Muscle layer of colon (tissue), 2 donors: ENCODE measurements around the gene GALC.

Source experiments
- H3K27ac ChIP-seq: one replicate; pipeline ENCODE4 v1.7.0; 2013; ENCODE audit warnings: low read depth, mild to moderate bottlenecking, low read length, moderate library complexity
- H3K27me3 ChIP-seq, 2 donors: one replicate each; pipeline ENCODE4 v1.7.0; 2013; ENCODE audit warnings: low read length in 2 of 2, mild to moderate bottlenecking in 2 of 2; ENCODE audit not compliant: insufficient read depth in 2 of 2, control insufficient read depth in 1 of 2
- H3K36me3 ChIP-seq: one replicate; pipeline ENCODE4 v1.7.0; 2013; ENCODE audit warnings: mild to moderate bottlenecking, low read length; ENCODE audit not compliant: insufficient read depth
- H3K4me1 ChIP-seq: one replicate; pipeline ENCODE4 v1.7.0; 2013; ENCODE audit warnings: mild to moderate bottlenecking, low read length; ENCODE audit not compliant: insufficient read depth
- H3K4me3 ChIP-seq, 2 donors: one replicate each; pipeline ENCODE4 v1.7.0; 2013; ENCODE audit warnings: low read length in 2 of 2, low read depth in 1 of 2, mild to moderate bottlenecking in 1 of 2, moderate library complexity in 1 of 2
- H3K9ac ChIP-seq: one replicate; pipeline ENCODE4 v1.7.0; 2013; ENCODE audit warnings: low read length
- H3K9me3 ChIP-seq: one replicate; pipeline ENCODE4 v1.7.0; 2013; ENCODE audit warnings: mild to moderate bottlenecking, low read length
- donor health status: abdominal sarcoma.
- donor health status: Adenocarcinoma of cecum.

The GALC gene

DNA sequence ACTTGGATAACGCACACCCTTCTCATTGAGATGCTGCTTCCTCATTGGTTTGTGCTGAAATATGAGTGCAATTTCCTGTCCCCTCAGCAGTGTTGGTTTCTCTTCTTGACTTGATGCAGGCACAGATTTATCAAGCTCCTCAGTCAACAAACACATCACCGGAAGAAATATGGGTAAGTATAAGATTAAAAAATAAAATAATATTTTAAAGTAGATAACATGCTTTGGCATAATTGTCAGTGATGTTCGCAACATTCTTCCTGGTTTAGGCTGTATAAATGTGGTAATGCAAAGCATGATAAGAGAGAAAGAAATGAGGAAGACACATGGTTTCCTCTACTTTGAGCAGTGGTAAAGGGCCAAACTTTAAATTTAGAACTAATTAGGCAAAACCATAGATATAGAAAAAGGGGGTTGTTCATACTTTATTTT lies 12.1 kb upstream of the GALC start, which contains the start of gene GPR65:
GPR65 (plus strand) TSS at position 86 of the 432 bp plus-strand sequence. CDS start 5,713 bp downstream, outside the sequence.
- no peaks in the 10 kb centered on the region for H3K27me3 ChIP-seq
- no peaks in the 10 kb centered on the region for H3K4me1 ChIP-seq
- no peak within 1 kb of the TSS for H3K9ac ChIP-seq
- H3K36me3 ChIP-seq: no peaks in the 10 kb centered on the region
- H3K27ac ChIP-seq: no peak within 1 kb of the TSS
- H3K9me3 ChIP-seq: no peaks in the 10 kb centered on the region
- no peak within 1 kb of the TSS for H3K4me3 ChIP-seq

DNA sequence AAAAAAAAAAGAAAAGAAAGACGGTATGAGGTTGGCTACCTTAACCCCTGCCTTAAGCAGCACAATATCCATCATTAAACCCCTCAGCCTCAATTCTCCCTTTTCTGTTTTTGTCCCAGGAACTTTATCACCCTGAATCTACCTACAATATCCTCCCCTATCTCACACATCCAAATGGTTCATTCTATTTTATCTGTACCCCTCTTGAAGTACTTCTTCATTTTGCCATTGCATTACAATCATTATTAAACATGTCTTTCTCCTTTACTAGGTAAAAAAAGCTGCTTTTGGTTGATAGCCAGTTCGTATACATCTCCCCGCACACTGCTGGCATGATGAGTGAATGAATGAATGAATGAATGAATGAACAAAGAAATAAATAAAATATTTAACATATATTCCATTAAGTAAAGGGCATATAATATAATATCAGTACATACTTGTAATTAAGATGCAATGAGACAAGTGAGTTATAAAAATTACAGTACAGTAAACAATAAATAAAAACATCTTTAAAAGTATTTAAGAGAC lies 11.6 kb upstream of the GALC start:
- Histone ChIP-seq H3K4me1 (no peaks in the 10 kb centered on the region), H3K4me3 (no peak overlapping the region), H3K27me3 (no peaks in the 10 kb centered on the region), H3K36me3 (no peaks in the 10 kb centered on the region), H3K9ac (no peak overlapping the region), H3K9me3 (no peaks in the 10 kb centered on the region), H3K27ac (no peak overlapping the region)

GRCh38 chr14:88003425-88003824 lies 10.4 kb upstream of the GALC start:
- Histone ChIP-seq H3K36me3 (no peaks in the 10 kb centered on the region), H3K4me1 (no peaks in the 10 kb centered on the region), H3K9me3 (no peaks in the 10 kb centered on the region), H3K27me3 (no peaks in the 10 kb centered on the region), H3K9ac (no peak overlapping the region), H3K27ac (no peak overlapping the region), H3K4me3 (no peak overlapping the region)

DNA sequence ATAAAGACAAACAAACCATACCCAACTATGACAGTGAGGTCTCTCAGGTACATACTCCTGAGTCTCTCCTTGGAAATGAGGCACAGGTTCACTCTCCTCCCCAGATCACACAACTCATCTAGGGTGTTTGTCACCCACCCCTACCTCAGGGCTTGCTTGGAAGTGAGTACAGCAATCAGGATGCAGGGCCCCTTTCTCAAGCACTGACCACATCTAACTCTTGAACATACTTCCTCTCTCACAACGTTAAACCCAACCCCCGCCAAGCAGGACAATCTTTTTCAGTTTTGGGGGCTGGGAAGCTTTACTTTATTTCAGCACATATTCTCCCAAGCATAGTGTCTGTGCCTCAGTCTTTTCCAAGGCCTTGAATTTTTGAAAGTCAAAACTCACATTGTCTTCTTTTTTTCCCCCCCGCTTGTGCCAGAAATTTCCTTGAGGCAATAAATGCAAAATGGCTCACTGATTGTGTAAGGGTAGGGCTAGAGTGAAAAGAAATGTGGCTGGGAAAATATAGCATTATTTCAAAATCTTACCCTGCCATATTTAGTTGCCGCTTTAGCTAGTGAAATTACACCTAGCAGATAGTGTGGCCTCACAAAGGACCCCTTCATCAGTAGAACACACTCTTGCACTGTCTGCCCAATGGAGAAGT lies 9.6 kb upstream of the GALC start:
- no peak overlapping the region for H3K27ac ChIP-seq
- H3K4me3 ChIP-seq: no peak overlapping the region

GRCh38 chr14:87999277-87999676 lies 6.3 kb upstream of the GALC start:
- Histone ChIP-seq H3K9me3 (no peaks in the 10 kb centered on the region), H3K4me1 (no peaks in the 10 kb centered on the region), H3K27me3 (no peaks in the 10 kb centered on the region), H3K27ac (no peak overlapping the region), H3K4me3 (no peak overlapping the region), H3K36me3 (no peaks in the 10 kb centered on the region), H3K9ac (no peak overlapping the region)

More for the DNA sequence above, 9.6 kb upstream of the GALC start:
- Histone ChIP-seq H3K9me3 (no peaks in the 10 kb centered on the region), H3K4me1 (no peaks in the 10 kb centered on the region), H3K36me3 (no peaks in the 10 kb centered on the region), H3K27me3 (no peaks in the 10 kb centered on the region), H3K9ac (no peak overlapping the region)

- H3K36me3 ChIP-seq: no peaks in the 10 kb centered on the region
- peaks cover 4% of the 10 kb centered on the region for H3K4me1 ChIP-seq
- H3K27ac ChIP-seq: no peak overlapping the region
- no peaks in the 10 kb centered on the region for H3K27me3 ChIP-seq
- no peaks in the 10 kb centered on the region for H3K9me3 ChIP-seq
- H3K9ac ChIP-seq: no peak overlapping the region
- no peak overlapping the region for H3K4me3 ChIP-seq
Measured at GRCh38 chr14:87998482-87998881, 5.5 kb upstream of the GALC start.

DNA sequence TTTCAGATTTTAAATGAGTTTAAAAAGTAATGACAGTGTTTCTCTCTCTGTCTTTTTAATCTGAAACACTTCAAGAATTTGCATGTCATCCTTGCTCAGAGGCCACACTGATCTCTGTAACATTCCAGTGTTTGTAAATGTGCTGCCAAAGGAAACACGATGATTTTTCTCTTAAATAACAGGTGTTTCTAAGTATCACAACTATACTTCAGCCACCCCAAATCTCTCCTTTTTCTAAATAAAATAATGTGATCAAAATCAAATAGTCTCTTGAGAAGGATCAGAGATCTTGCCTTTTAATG lies 3.3 kb upstream of the GALC start:
- Histone ChIP-seq H3K9ac (no peak overlapping the region), H3K9me3 (no peaks in the 10 kb centered on the region), H3K36me3 (no peaks in the 10 kb centered on the region), H3K4me3 (no peak overlapping the region), H3K27ac (no peak overlapping the region), H3K4me1 (peaks cover 13% of the 10 kb centered on the region), H3K27me3 (no peaks in the 10 kb centered on the region)

DNA sequence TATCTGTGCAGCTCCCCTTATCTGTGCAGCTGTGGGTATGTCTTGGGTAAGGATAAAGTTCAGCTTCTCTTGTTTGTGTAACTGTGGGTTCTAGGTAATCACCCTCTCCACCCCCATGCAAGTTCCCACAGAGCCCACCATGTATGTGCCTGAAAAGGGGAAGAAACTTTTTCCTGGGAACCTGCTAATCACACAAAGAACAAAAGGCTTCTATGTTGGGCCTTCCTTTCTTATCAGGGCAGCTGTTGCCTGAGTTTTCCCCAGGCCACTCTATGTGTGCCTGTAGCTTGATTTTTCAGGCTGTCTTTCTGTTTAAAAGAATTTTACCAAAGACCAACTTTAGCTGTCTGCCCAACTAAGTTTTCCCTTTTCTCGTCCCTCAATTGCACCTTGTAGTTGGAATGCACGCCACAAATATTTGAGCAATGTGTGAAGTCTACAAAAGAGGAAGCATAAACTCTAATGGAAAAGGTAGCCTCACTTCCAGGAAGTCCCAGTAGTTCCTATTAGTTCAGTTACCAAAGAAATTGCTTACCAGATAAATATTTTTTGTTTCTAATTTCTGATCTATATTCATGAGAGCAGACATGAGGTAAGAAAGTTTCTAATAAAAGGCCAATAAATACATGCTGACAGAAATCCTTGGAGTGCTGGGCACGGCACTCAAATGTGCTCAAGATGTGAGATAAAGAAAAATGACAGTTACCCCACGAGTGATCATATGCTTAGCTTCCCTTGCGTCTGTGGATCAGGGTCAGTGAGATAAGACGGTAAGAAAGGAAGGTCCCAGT lies 2.7 kb upstream of the GALC start:
- no peak overlapping the region for H3K27ac ChIP-seq
- no peaks in the 10 kb centered on the region for H3K9me3 ChIP-seq
- H3K27me3 ChIP-seq: no peaks in the 10 kb centered on the region
- no peak overlapping the region for H3K4me3 ChIP-seq
- no peak overlapping the region for H3K9ac ChIP-seq
- peaks cover 13% of the 10 kb centered on the region for H3K4me1 ChIP-seq
- H3K36me3 ChIP-seq: no peaks in the 10 kb centered on the region

DNA sequence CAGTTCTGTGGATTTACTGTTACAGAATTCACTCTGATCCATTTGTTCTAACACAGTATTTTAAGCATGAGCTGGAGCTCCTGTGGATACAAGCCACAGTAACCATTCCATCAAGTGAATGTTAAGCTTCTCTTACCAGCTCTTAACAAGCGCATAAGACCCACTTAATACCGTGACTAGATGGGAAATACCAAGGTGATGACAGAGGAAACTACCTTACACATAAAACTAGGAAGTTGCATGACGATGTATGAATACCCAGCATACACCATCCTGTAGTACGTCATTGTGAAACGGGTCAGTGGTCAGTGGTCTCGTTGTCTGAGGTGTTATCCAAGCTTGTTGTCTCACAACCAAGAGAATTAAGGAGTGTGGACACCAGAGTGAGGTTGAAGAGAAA lies 2.0 kb upstream of the GALC start:
- no peak overlapping the region for H3K27ac ChIP-seq
- H3K9me3 ChIP-seq: no peaks in the 10 kb centered on the region
- H3K36me3 ChIP-seq: no peaks in the 10 kb centered on the region
- no peak overlapping the region for H3K9ac ChIP-seq
- peaks cover 13% of the 10 kb centered on the region for H3K4me1 ChIP-seq
- H3K27me3 ChIP-seq: no peaks in the 10 kb centered on the region
- H3K4me3 ChIP-seq: no peak overlapping the region

DNA sequence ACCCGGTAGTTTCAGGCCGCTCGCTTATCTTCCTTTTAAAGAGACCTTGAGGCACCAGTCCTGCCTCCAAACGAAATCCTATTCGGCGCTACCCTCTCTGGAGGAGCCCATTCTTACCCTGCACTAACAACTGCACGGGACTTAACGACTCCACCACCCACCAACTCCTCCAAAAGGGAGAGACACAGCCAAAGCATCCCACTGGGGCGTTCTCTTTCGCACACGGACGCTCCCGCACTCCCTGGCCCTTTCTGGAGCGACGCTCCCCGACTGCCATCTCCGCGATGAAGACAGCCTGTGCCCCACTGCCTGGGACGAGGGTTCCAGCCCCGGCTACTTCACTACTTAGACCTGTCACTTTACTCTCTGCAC lies 650 bp downstream of the GALC start:
- H3K9ac ChIP-seq: peak overlapping the region; percentile 40
- H3K36me3 ChIP-seq: no peaks in the 10 kb centered on the region
- H3K4me1 ChIP-seq: peaks cover 13% of the 10 kb centered on the region
- H3K4me3 ChIP-seq: peak overlapping the region; percentile 72 to 98
- H3K27me3 ChIP-seq: no peaks in the 10 kb centered on the region
- H3K9me3 ChIP-seq: no peaks in the 10 kb centered on the region
- peak overlapping the region; percentile 95 for H3K27ac ChIP-seq

DNA sequence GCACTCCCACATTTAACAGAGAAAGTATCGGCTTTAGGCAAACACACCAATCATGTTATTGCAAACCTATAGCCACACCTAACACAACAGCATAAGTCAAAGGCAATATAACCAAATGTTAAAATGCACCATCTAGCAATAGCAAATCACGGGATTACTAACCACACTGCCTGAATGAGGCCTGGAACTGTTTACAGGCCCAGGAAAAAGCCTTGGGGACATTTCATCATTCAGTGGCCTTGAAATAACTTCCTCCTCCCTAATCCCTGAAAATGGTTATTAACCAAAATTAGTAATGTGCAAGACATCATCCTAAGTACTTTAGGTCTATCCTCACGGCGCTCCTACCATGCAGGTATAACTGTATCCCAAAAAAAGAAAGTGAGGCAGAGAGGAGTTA lies 2.3 kb downstream of the GALC start:
- Histone ChIP-seq H3K4me3 (no peak overlapping the region), H3K9ac (no peak overlapping the region), H3K9me3 (no peaks in the 10 kb centered on the region), H3K36me3 (no peaks in the 10 kb centered on the region), H3K27me3 (no peaks in the 10 kb centered on the region), H3K4me1 (peaks cover 13% of the 10 kb centered on the region), H3K27ac (no peak overlapping the region)

GRCh38 chr14:87989956-87990299 lies 3.1 kb downstream of the GALC start:
- Histone ChIP-seq H3K36me3 (no peaks in the 10 kb centered on the region), H3K27me3 (no peaks in the 10 kb centered on the region), H3K9me3 (no peaks in the 10 kb centered on the region), H3K4me1 (peaks cover 13% of the 10 kb centered on the region), H3K9ac (no peak overlapping the region), H3K27ac (no peak overlapping the region), H3K4me3 (no peak overlapping the region)
